ENCODE measurements around the gene SLC35F3. TPM values are rescaled to one million over a fixed set of nuclear protein-coding genes. Genes with fewer than 3 reads are reported as not detected.

The SLC35F3 gene
- polyA plus RNA-seq, 1 donor from 2014 or later: 13.9 TPM

- no peaks in the 10 kb centered on the region for H4K20me1 ChIP-seq (ENCODE audit: insufficient read depth)
- no peak overlapping the region for H3K4me3 ChIP-seq (ENCODE audit: low read length)
- TF ChIP-seq REST (IDR thresholded peaks at IDR 0.05; ENCODE audit: borderline replicate concordance): no peak
- TF ChIP-seq EZH2 (IDR thresholded peaks at IDR 0.05; ENCODE audit: borderline replicate concordance, insufficient read depth, low read length, poor library complexity, severe bottlenecking): no peak
- TF ChIP-seq RAD21 (conservative IDR thresholded peaks at IDR 0.05): no peak
- TF ChIP-seq TAF1 (IDR thresholded peaks at IDR 0.05; ENCODE audit: low read depth): no peak
- no peak for TF ChIP-seq SMC3 (conservative IDR thresholded peaks at IDR 0.05; ENCODE audit: poor library complexity)
- no peak for TF ChIP-seq EP300 (conservative IDR thresholded peaks at IDR 0.05; ENCODE audit: poor library complexity, severe bottlenecking)
- no peak for TF ChIP-seq POLR2AphosphoS5 (IDR thresholded peaks at IDR 0.05)
- TF ChIP-seq CTCF (IDR thresholded peaks at IDR 0.05; ENCODE audit: poor library complexity, severe bottlenecking): no peak
- no peak for TF ChIP-seq MXI1 (conservative IDR thresholded peaks at IDR 0.05; ENCODE audit: poor library complexity, severe bottlenecking)
- no peaks in the 10 kb centered on the region for H3K36me3 ChIP-seq (ENCODE audit: insufficient read depth, low read length)
- H3K79me2 ChIP-seq (replicated peaks; ENCODE audit: insufficient read depth, low read length): no peaks in the 10 kb centered on the region
- no peak overlapping the region for H3K9ac ChIP-seq (ENCODE audit: low read length)
- H3K4me2 ChIP-seq (ENCODE audit: low read length): no peak overlapping the region
- H3K27ac ChIP-seq (ENCODE audit: low read length): no peak overlapping the region
- H2AFZ ChIP-seq (ENCODE audit: low read depth, low read length): no peak overlapping the region
- H3K9me3 ChIP-seq (ENCODE audit: low read length): no peaks in the 10 kb centered on the region
- H3K9me2 ChIP-seq (ENCODE audit: insufficient read depth, low read length): no peaks in the 10 kb centered on the region
- no peaks in the 10 kb centered on the region for H3F3A ChIP-seq (ENCODE audit: insufficient read depth, low read length, poor library complexity, severe bottlenecking)
- no peaks in the 10 kb centered on the region for H3K27me3 ChIP-seq (ENCODE audit: insufficient read depth, low read depth, low read length)
These were observed 40.5 kb upstream of the SLC35F3 start for GRCh38 chr1:233863901-233864545.

GRCh38 chr1:233864578-233864977 is 39.9 kb upstream of the SLC35F3 start:
- H3K9ac ChIP-seq (ENCODE audit: low read length): no peak overlapping the region
- H2AFZ ChIP-seq (ENCODE audit: low read depth, low read length): no peak overlapping the region
- no peaks in the 10 kb centered on the region for H4K20me1 ChIP-seq (ENCODE audit: insufficient read depth)
- H3K4me2 ChIP-seq (ENCODE audit: low read length): no peak overlapping the region
- H3K4me3 ChIP-seq (ENCODE audit: low read length): no peak overlapping the region
- TF ChIP-seq SMC3 (conservative IDR thresholded peaks at IDR 0.05; ENCODE audit: poor library complexity): no peak
- no peak for TF ChIP-seq EZH2 (IDR thresholded peaks at IDR 0.05; ENCODE audit: borderline replicate concordance, insufficient read depth, low read length, poor library complexity, severe bottlenecking)
- no peak for TF ChIP-seq RAD21 (conservative IDR thresholded peaks at IDR 0.05)
- no peak for TF ChIP-seq POLR2AphosphoS5 (IDR thresholded peaks at IDR 0.05)
- no peak for TF ChIP-seq CTCF (IDR thresholded peaks at IDR 0.05; ENCODE audit: poor library complexity, severe bottlenecking)
- TF ChIP-seq REST (IDR thresholded peaks at IDR 0.05; ENCODE audit: borderline replicate concordance): no peak
- TF ChIP-seq MXI1 (conservative IDR thresholded peaks at IDR 0.05; ENCODE audit: poor library complexity, severe bottlenecking): no peak
- TF ChIP-seq TAF1 (IDR thresholded peaks at IDR 0.05; ENCODE audit: low read depth): no peak
- TF ChIP-seq EP300 (conservative IDR thresholded peaks at IDR 0.05; ENCODE audit: poor library complexity, severe bottlenecking): no peak
- H3K27ac ChIP-seq (ENCODE audit: low read length): no peak overlapping the region
- no peaks in the 10 kb centered on the region for H3K79me2 ChIP-seq (replicated peaks; ENCODE audit: insufficient read depth, low read length)
- no peaks in the 10 kb centered on the region for H3K9me2 ChIP-seq (ENCODE audit: insufficient read depth, low read length)
- H3K27me3 ChIP-seq (ENCODE audit: insufficient read depth, low read depth, low read length): no peaks in the 10 kb centered on the region
- H3K9me3 ChIP-seq (ENCODE audit: low read length): no peaks in the 10 kb centered on the region
- H3K36me3 ChIP-seq (ENCODE audit: insufficient read depth, low read length): no peaks in the 10 kb centered on the region
- no peaks in the 10 kb centered on the region for H3F3A ChIP-seq (ENCODE audit: insufficient read depth, low read length, poor library complexity, severe bottlenecking)
